OCI-LY3 (cell line): Measurements from ENCODE around the gene CISD1.

Source experiments
- EZH2phosphoT487 ChIP-seq: fragments of 200-600 bp; shearing (Covaris generic); IDR thresholded peaks from 2 replicates; pipeline ENCODE4 v1.6.1; 2018; ENCODE audit warnings: antibody characterized with exemption, mixed run types, low read depth
- TF ChIP-seq, protein P1 (sequence below): fragments of 200-600, 300-600 bp; sonication (generic); IDR thresholded peaks from 2 replicates; pipeline ENCODE4 v1.5.1; 2014; ENCODE audit warnings: antibody characterized with exemption, low read length, low read depth

DNA sequence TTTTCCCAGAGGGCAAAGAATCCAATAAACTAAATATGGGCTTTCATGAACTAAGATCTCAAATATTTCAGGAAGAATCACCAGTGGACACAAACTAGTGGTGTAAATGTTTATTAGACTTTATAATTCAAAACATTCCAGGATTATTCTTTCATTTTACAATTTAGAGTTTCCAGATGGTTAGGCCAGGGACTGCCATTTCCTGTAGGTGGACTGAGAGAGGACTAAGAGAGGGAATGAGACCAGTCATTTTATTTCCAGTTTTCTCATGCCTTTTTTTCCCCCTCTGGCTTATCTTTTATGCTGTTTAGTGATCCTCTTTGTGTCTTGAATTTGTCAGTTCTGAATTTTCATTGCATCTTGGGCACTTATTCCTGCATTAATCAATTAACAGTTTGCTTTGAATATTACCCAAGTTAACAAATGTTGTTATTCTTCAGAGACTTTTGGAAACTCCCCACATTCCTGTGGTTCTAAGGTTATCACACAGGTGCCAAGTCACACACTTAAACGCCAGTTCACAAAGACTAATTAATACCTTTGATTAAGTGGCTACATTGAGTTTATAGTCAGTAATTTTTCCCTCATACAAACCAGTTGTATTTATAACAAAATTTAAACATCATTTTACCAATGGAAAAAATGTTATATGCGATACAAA lies 12.3 kb downstream of the CISD1 start:
- TF ChIP-seq, protein P1, sequence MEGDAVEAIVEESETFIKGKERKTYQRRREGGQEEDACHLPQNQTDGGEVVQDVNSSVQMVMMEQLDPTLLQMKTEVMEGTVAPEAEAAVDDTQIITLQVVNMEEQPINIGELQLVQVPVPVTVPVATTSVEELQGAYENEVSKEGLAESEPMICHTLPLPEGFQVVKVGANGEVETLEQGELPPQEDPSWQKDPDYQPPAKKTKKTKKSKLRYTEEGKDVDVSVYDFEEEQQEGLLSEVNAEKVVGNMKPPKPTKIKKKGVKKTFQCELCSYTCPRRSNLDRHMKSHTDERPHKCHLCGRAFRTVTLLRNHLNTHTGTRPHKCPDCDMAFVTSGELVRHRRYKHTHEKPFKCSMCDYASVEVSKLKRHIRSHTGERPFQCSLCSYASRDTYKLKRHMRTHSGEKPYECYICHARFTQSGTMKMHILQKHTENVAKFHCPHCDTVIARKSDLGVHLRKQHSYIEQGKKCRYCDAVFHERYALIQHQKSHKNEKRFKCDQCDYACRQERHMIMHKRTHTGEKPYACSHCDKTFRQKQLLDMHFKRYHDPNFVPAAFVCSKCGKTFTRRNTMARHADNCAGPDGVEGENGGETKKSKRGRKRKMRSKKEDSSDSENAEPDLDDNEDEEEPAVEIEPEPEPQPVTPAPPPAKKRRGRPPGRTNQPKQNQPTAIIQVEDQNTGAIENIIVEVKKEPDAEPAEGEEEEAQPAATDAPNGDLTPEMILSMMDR, result no peak
- TF ChIP-seq EZH2phosphoT487, result no peak
